HG03095 (cell line): ENCODE measurements around the gene TMEM37.

ENCODE experiments used
- ATAC-seq: cut with Tn5 transposase; IDR thresholded peaks from one replicate; pipeline ENCODE4 v1.9.1; 2021; ENCODE audit warnings: moderate library complexity; ENCODE audit not compliant: unreplicated experiment

The TMEM37 gene

GRCh38 chr2:119432851-119433522 lies 1.3 kb downstream of the TMEM37 start:
- no peak for ATAC-seq

GRCh38 chr2:119433636-119434327 lies 2.1 kb downstream of the TMEM37 start:
- no peak for ATAC-seq

GRCh38 chr2:119434664-119435063 lies 3.0 kb downstream of the TMEM37 start:
- no peak for ATAC-seq

- ATAC-seq: no peak
Measured at GRCh38 chr2:119435081-119435952, 3.7 kb downstream of the TMEM37 start.

GRCh38 chr2:119435953-119436297 lies 4.3 kb downstream of the TMEM37 start:
- ATAC-seq: no peak

GRCh38 chr2:119436993-119437772 lies 5.5 kb downstream of the TMEM37 start:
- no peak for ATAC-seq

GRCh38 chr2:119438128-119438656 lies 6.5 kb downstream of the TMEM37 start:
- no peak for ATAC-seq

- no peak for ATAC-seq
Measured at GRCh38 chr2:119438726-119439284, 7.2 kb downstream of the TMEM37 start.

- no peak for ATAC-seq
Measured at GRCh38 chr2:119439574-119440500, 8.2 kb downstream of the TMEM37 start.

- no peak for ATAC-seq
Measured at GRCh38 chr2:119440501-119440870, 8.8 kb downstream of the TMEM37 start.

GRCh38 chr2:119440873-119441272 lies 9.2 kb downstream of the TMEM37 start:
- ATAC-seq: no peak

- no peak for ATAC-seq
Measured at GRCh38 chr2:119441376-119442225, 9.9 kb downstream of the TMEM37 start.

- no peak for ATAC-seq
Measured at GRCh38 chr2:119442226-119442619, 10.6 kb downstream of the TMEM37 start.

GRCh38 chr2:119442850-119443249 lies 11.2 kb downstream of the TMEM37 start:
- no peak for ATAC-seq

- no peak for ATAC-seq
Measured at GRCh38 chr2:119446037-119446436, 14.4 kb downstream of the TMEM37 start.

GRCh38 chr2:119448427-119449141 lies 16.9 kb downstream of the TMEM37 start:
- ATAC-seq: no peak

- ATAC-seq: no peak
Measured at GRCh38 chr2:119449521-119449920, 17.9 kb downstream of the TMEM37 start.
